ENCODE results near the gene RAB11FIP3.

The RAB11FIP3 gene

DNA sequence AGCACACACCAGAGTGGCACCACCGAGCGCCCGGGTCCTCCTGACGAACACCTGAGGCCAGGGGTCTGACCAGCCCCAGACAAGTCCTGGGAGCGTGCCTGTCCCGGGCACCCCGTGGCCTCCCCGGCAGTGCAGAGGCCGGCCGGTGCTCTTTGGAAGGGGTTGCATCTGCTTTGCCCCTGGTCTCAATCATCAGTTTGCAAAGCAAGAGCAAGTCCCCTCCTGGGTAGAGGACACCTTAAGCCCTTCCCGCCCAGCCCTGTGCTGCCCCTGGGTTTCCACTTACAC is 90.4 kb downstream of the RAB11FIP3 start:
- TF ChIP-seq Cebpa-rat (IDR thresholded peaks at IDR 0.05) = no peak
- no peak overlapping the region for H3K4me2 ChIP-seq
- no peaks in the 10 kb centered on the region for H3K27me3 ChIP-seq

DNA sequence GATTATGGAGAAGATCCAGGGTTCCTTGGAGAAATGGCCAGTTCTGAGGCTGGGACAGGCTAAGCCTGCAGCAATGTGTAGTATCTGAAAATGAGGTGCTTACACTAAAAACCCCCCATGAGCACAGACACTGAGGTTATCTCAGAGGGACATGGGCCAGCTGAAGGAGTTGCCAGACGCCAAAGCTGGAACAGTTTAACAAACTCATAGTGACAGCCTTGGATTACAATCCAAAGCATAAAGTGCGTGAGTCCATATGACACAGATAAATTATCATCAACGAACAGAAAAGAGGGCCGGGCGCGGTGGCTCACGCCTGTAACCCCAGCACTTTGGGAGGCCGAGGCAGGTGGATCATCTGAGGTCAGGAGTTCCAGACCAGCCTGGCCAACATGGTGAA is 90.9 kb downstream of the RAB11FIP3 start:
- no peak overlapping the region for H3K9ac ChIP-seq
- no peaks in the 10 kb centered on the region for H3K9me3 ChIP-seq
- H4K20me1 ChIP-seq = peaks cover 74% of the 10 kb centered on the region
- H3K4me3 ChIP-seq = no peak overlapping the region
- no peaks in the 10 kb centered on the region for H3K27me3 ChIP-seq
- no peak overlapping the region for H3K27ac ChIP-seq
- H3K36me3 ChIP-seq = peaks cover 65% of the 10 kb centered on the region
- H3K4me1 ChIP-seq = peaks cover 77% of the 10 kb centered on the region
- no peak for TF ChIP-seq Cebpa-rat (IDR thresholded peaks at IDR 0.05)
- no peak overlapping the region for H3K4me2 ChIP-seq

More for the DNA sequence above, 90.4 kb downstream of the RAB11FIP3 start:
- Histone ChIP-seq H4K20me1 (peaks cover 69% of the 10 kb centered on the region), H3K9me3 (no peaks in the 10 kb centered on the region), H3K9ac (no peak overlapping the region), H3K4me1 (peaks cover 73% of the 10 kb centered on the region), H3K27ac (no peak overlapping the region), H3K4me3 (no peak overlapping the region), H3K36me3 (peaks cover 61% of the 10 kb centered on the region)

DNA sequence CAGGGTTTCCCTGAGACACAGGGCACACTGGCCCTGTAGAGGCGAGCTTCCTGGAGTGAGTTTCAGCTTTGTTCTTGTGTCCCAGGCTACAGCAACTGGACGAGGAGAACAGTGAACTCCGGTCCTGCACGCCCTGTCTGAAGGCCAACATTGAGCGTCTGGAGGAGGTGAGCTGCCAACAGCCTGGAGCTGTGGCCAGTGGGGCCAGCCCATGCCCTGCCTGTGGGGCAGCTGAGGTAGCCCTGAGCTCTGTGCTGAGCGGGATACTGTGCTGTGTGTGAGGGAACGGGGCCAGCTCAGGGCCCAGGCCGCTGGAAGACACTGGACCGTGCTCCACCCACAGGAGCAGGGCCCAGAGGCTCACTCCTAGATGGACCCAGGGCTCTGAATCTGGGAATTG is 93.4 kb downstream of the RAB11FIP3 start:
- Histone ChIP-seq H3K4me1 (peaks cover 84% of the 10 kb centered on the region), H3K27me3 (no peaks in the 10 kb centered on the region), H3K36me3 (peaks cover 79% of the 10 kb centered on the region), H3K27ac (peak overlapping the region; percentile 50; the same call in 1 of the 2 replicates), H3K4me3 (no peak overlapping the region), H3K4me2 (peak overlapping the region; percentile 76), H4K20me1 (peaks cover 76% of the 10 kb centered on the region), H3K9ac (no peak overlapping the region), H3K9me3 (no peaks in the 10 kb centered on the region)
- no peak for TF ChIP-seq Cebpa-rat (IDR thresholded peaks at IDR 0.05)

DNA sequence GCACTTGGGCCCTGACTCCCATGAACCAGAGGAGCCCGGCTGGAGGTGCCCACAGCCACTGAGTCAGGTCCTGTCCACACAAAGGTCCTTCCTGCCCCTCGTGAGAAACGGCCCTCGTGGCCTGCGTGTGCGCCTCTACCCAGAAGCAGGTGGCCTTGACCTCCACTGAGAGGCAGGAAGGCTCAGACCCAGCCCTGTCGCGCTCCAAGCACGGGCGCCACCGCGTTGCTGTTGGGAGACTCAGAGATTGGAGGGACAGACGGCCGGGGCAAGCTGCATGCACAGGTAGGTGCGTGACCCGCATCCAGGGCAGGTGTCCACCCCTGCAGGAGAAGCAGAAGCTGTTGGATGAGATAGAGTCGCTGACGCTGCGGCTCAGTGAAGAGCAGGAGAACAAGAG is 94.0 kb downstream of the RAB11FIP3 start:
- peaks cover 74% of the 10 kb centered on the region for H4K20me1 ChIP-seq
- H3K4me3 ChIP-seq = no peak overlapping the region
- peaks cover 84% of the 10 kb centered on the region for H3K4me1 ChIP-seq
- no peak overlapping the region; the same call in 1 of the 2 replicates for H3K9ac ChIP-seq
- H3K4me2 ChIP-seq = peak overlapping the region; percentile 76
- H3K9me3 ChIP-seq = no peaks in the 10 kb centered on the region
- H3K27ac ChIP-seq = peak overlapping the region; percentile 50
- H3K27me3 ChIP-seq = no peaks in the 10 kb centered on the region
- no peak for TF ChIP-seq Cebpa-rat (IDR thresholded peaks at IDR 0.05)
- peaks cover 79% of the 10 kb centered on the region for H3K36me3 ChIP-seq

DNA sequence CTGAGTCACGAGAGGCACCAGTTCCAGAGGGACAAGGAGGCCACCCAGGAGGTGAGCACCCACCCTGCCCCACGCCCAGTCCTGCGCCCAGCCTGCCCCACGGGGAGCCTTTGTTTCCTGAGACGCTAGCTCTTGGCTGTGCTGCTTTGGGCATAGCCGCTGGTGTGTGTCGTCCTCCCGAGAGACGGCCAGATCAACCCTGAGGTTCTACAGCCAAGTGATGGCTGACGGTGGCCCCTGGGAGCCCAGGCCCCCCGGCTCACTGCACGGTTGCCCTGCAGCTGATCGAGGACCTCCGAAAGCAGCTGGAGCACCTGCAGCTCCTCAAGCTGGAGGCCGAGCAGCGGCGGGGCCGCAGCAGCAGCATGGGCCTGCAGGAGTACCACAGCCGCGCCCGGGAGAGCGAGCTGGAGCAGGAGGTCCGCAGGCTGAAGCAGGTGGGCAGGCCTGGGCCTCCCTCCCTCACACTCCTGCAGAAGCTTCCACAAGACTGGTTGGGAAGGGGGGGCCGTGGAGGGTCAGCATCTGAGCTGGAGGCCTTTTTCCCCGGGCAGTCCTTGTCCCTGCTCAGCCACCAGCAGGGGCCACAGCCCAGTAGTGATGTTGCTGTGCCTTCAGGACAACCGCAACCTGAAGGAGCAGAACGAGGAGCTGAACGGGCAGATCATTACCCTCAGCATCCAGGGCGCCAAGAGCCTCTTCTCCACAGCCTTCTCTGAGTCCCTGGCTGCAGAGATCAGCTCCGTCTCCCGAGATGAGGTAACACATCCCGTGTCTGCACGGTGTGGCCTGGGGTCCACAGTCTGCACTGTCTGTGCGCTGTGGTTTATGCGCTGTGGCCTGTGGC is 94.6 kb downstream of the RAB11FIP3 start:
- H3K4me3 ChIP-seq = no peak overlapping the region
- H3K9me3 ChIP-seq = no peaks in the 10 kb centered on the region
- H3K36me3 ChIP-seq = peaks cover 79% of the 10 kb centered on the region
- H4K20me1 ChIP-seq = peaks cover 74% of the 10 kb centered on the region
- peak overlapping the region; percentile 50 for H3K27ac ChIP-seq
- H3K4me2 ChIP-seq = peak overlapping the region; percentile 76
- no peak overlapping the region; the same call in 1 of the 2 replicates for H3K9ac ChIP-seq
- no peak for TF ChIP-seq Cebpa-rat (IDR thresholded peaks at IDR 0.05)
- H3K27me3 ChIP-seq = no peaks in the 10 kb centered on the region
- H3K4me1 ChIP-seq = peaks cover 84% of the 10 kb centered on the region

DNA sequence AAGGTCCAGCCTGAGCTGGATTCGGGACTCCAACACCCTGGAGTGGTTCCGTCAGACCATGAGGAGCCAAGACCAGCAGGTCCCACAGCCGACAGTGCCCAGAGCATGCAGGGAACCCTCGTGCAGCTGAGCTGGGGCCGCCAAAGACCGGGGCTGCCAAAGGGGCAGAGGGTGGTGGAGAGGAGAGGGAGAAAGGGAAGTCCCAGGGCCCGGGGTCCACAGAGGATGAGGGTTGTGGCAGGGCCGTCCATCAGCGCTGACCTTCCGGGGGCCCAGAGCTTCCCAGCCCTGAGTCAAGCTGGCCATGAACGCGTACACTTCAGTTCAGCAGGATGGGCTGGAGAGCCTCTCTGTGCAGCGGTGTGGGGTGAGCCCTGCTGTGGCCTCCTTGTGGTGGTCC is 95.4 kb downstream of the RAB11FIP3 start:
- peak overlapping the region; percentile 76 for H3K4me2 ChIP-seq
- no peak for TF ChIP-seq Cebpa-rat (IDR thresholded peaks at IDR 0.05)
- H3K36me3 ChIP-seq = peaks cover 73% of the 10 kb centered on the region
- no peak overlapping the region; the same call in 1 of the 2 replicates for H3K9ac ChIP-seq
- no peaks in the 10 kb centered on the region for H3K9me3 ChIP-seq
- H3K27me3 ChIP-seq = no peaks in the 10 kb centered on the region
- no peak overlapping the region for H3K4me3 ChIP-seq
- peak overlapping the region; percentile 50; the same call in 1 of the 2 replicates for H3K27ac ChIP-seq
- peaks cover 74% of the 10 kb centered on the region for H4K20me1 ChIP-seq
- peaks cover 89% of the 10 kb centered on the region for H3K4me1 ChIP-seq

DNA sequence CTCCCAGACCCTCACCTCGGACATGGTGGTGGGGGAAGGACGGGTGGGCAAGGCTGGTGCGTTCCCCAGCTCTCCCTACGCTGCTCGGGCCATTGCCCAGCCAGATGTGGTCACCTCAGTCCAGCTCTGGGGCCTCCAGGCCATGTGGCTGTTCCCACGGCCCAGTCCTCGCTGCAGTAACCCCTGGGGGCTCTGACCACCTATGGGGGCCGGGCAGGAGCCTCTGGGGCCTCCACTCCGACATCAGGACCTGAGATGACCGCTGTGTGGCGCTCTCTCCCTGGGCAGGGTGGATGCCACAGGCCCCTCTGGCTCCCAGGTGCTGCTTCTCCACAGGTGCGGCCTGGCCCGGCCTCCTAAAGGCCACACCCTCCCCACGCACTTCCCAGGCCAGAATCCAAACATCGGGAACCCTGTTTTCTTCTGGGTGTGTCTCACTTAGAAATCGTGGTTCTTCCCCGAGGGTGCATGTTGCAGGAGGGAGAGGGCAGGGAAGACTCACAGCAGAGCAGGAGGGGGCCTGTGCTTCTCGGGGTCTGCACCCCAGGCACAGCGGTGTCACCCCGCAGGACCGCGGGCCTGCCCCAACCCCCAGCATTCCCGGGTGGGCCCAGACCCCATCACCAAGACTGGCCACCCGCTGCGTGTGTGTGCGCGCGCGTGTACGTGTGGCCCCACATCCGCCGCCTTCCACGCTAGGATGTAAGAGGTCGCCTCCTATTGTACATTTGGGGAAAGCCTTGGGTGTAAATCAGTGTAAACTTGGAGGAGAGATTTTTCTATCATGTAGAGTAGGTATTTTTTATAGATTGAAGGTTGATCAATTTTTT is 96.1 kb downstream of the RAB11FIP3 start:
- no peak overlapping the region; the same call in 1 of the 2 replicates for H3K4me2 ChIP-seq
- H3K36me3 ChIP-seq = peaks cover 66% of the 10 kb centered on the region
- peaks cover 97% of the 10 kb centered on the region for H3K4me1 ChIP-seq
- peaks cover 78% of the 10 kb centered on the region for H4K20me1 ChIP-seq
- no peak for TF ChIP-seq Cebpa-rat (IDR thresholded peaks at IDR 0.05)
- H3K27ac ChIP-seq = peak overlapping the region; percentile 31; the same call in 1 of the 2 replicates
- H3K9me3 ChIP-seq = no peaks in the 10 kb centered on the region
- H3K4me3 ChIP-seq = no peak overlapping the region
- no peaks in the 10 kb centered on the region for H3K27me3 ChIP-seq
- H3K9ac ChIP-seq = no peak overlapping the region

DNA sequence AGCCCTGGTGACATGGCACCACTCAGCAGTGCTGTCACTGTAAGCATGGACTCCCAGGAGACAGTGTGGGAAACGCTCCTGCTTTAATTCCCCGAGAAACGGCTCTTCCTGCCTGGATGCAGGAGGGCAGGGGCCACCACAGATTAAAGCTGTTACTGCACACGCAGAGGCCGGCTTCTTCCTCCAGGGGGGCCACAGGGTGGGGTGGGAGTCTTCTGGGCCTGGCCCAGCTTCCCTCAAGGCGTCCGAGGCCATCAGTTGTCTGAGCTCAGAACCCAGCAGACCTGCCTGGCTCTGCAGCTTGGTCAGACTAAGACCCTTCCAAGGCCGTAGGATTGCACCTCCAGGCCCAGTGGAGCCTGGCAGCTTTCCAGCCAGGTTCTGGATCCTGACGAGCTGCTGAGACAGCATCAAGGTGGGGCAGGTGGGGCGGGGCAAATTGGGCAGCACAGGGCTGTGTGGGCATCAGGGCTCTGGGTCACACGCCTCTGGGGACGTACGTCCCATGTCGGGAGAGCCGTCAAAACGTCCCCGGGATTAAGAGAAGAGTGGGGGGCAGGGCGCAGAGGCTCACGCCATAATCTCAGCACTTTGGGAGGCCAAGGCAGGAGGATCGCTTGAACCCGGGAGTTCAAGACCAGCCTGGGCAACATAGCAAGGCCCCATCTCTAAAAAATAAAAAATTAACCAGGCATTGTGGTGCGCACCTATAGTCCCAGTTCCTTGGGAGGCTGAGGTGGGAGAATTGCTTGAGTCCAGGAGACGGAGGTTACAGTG is 97.1 kb downstream of the RAB11FIP3 start:
- Histone ChIP-seq H3K27ac (0 out of 2 replicates have a peak overlapping the region, but pooled peaks have one; percentile 9), H3K4me3 (no peak overlapping the region), H3K36me3 (peaks cover 56% of the 10 kb centered on the region), H3K4me1 (peaks cover 88% of the 10 kb centered on the region), H3K27me3 (no peaks in the 10 kb centered on the region), H3K9me3 (no peaks in the 10 kb centered on the region), H3K9ac (no peak overlapping the region), H3K4me2 (no peak overlapping the region), H4K20me1 (peaks cover 75% of the 10 kb centered on the region)
- no peak for TF ChIP-seq Cebpa-rat (IDR thresholded peaks at IDR 0.05)

DNA sequence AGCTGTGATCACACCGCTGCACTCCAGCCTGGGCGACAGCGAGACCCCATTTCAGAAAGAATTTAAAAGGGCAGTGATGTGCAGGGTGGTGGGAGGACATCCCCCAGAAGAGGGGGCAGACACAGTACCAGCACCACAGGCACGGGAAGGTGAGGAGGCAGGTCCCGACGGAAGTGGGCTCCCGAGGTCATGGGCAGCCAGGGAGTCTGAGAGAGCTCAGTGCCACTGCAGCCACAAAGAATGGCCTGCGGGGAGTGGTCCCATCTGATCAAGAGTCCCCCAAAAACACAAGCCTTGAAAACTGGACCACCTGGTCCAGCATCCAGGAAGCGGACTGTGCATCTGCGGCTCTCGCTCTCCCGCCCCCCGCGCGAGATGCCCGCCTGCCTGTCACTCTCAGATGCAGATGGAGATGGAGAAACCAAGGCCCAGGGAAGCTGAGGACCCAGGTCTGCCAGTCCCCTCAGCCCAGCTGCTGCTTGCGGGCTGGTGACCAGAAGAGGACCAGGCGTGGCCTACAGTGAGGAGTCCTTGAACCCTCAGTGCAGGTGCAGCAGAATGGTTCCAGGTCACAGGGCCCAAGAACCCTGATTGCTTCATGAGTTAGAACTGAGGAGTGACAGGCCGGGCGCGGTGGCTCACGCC is 97.8 kb downstream of the RAB11FIP3 start:
- Histone ChIP-seq H3K9me3 (no peaks in the 10 kb centered on the region), H3K9ac (no peak overlapping the region), H3K4me1 (peaks cover 81% of the 10 kb centered on the region), H3K4me3 (no peak overlapping the region), H3K36me3 (peaks cover 56% of the 10 kb centered on the region), H3K27ac (no peak overlapping the region), H3K27me3 (no peaks in the 10 kb centered on the region), H3K4me2 (peak overlapping the region; percentile 97), H4K20me1 (peaks cover 73% of the 10 kb centered on the region)
- TF ChIP-seq Cebpa-rat (IDR thresholded peaks at IDR 0.05) = no peak

Data from BLaER1 (cell line).